Epithelial cell of esophagus (primary cell): ENCODE measurements around the gene PCBP3.

Source experiments
- DNase-seq: peaks from one replicate; pipeline ENCODE4 v3.0.0; 2010; ENCODE audit warnings: low read depth
- H3K4me3 ChIP-seq: 2 replicates; pipeline ENCODE4 v1.5.1; 2011; ENCODE audit warnings: mild to moderate bottlenecking, low read length, control low read depth
- CTCF ChIP-seq: IDR thresholded peaks from 2 replicates; pipeline ENCODE4 v1.5.1; 2011; ENCODE audit warnings: low read depth, mild to moderate bottlenecking, low read length, control low read depth, inconsistent platforms; ENCODE audit not compliant: insufficient read depth; ENCODE audit errors: missing control alignments

PCBP3 gene

GRCh38 chr21:45800339-45801080 is 157.0 kb downstream of the PCBP3 start:
- no peak for TF ChIP-seq CTCF
- DNase-seq, result no peak
- no peak overlapping the region for H3K4me3 ChIP-seq

GRCh38 chr21:45801129-45801964 is 157.8 kb downstream of the PCBP3 start:
- no peak for DNase-seq
- TF ChIP-seq CTCF, result no peak
- H3K4me3 ChIP-seq, result no peak overlapping the region

GRCh38 chr21:45801989-45802388 is 158.5 kb downstream of the PCBP3 start:
- no peak for TF ChIP-seq CTCF
- H3K4me3 ChIP-seq, result no peak overlapping the region
- DNase-seq, result no peak

GRCh38 chr21:45802425-45802824 is 158.9 kb downstream of the PCBP3 start:
- TF ChIP-seq CTCF, result no peak
- no peak overlapping the region for H3K4me3 ChIP-seq
- no peak for DNase-seq

GRCh38 chr21:45802956-45803617 is 159.6 kb downstream of the PCBP3 start:
- DNase-seq, result no peak
- TF ChIP-seq CTCF, result no peak
- H3K4me3 ChIP-seq, result no peak overlapping the region

GRCh38 chr21:45803618-45804340 is 160.3 kb downstream of the PCBP3 start:
- no peak for DNase-seq
- no peak overlapping the region for H3K4me3 ChIP-seq
- TF ChIP-seq CTCF, result no peak
